Middle frontal gyrus (tissue), 1 donor: Measurements from ENCODE around the gene TBC1D2B.
"Not testable (repeated sequence)": the region's sequence is repeated elsewhere in the genome, so short reads cannot be mapped to it uniquely, and the experiment has no call there.

Experiments used
- DNase-seq: peaks from one replicate; pipeline ENCODE4 v3.0.0-alpha.2; 2015; ENCODE audit warnings: low spot score; ENCODE audit errors: extremely low spot score

The TBC1D2B gene

GRCh38 chr15:77988347-77989295 is 88.9 kb downstream of the TBC1D2B start:
- no peak for DNase-seq

DNA sequence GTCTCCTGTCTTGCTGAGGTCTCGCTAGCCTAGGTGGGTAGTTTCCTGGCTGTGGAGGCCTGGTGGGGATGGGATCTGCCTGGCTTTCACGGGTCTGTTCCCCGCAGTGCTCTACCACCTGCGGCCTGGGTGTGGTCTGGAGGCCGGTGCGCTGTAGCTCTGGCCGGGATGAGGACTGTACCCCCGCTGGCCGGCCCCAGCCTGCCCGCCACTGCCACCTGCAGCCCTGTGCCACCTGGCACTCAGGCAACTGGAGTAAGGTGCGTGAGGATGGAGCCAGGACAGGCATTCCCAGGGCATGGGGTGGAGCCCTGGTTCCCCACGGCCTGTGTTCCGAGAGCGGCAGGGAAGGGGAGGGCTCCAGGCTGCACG is 89.8 kb downstream of the TBC1D2B start:
- not testable (repeated sequence) for DNase-seq

DNA sequence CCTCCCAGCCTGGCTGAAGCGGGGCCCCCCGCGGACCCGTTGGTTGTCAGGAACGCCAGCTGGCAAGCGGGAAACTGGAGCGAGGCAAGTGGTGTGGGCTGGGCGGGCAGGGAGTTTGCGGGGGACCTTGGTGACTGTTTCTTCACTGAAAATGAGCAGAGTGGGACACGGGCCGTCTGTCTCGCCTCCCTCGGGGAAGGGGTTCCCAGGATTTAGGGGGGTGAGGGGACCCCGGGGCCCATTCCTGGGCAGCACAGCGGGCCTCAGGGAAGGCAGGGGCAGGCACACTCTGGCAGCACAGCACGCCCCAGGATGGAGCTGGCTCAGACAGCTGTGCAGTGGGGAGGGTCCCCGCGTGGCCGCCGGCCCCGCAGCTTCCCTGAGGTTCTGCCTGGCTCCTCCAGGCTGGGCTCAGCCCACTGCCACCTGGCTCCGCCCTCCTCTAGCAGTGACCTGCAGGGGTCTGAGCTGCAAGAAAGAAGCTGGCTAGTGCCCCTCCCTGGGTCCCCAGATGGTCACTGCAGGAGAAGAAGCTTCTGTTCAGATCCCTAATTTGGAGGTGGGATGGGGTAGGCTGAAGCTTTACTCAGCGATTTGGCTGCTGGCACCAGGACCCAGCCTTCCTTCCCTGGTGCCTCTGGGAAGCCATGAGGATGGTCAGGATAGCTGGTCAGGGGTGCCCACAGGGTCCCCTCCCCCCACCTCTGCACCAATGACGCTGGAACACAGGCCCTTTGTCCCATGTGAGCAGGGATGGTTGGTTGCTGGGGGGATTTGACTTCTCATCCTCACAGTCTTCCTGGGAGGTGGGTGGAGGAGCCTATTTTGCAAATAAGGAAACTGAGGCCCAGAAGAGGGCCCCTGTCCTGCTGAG is 90.4 kb downstream of the TBC1D2B start:
- no peak for DNase-seq

- DNase-seq = no peak
These were observed 91.5 kb downstream of the TBC1D2B start for GRCh38 chr15:77985931-77986480.

DNA sequence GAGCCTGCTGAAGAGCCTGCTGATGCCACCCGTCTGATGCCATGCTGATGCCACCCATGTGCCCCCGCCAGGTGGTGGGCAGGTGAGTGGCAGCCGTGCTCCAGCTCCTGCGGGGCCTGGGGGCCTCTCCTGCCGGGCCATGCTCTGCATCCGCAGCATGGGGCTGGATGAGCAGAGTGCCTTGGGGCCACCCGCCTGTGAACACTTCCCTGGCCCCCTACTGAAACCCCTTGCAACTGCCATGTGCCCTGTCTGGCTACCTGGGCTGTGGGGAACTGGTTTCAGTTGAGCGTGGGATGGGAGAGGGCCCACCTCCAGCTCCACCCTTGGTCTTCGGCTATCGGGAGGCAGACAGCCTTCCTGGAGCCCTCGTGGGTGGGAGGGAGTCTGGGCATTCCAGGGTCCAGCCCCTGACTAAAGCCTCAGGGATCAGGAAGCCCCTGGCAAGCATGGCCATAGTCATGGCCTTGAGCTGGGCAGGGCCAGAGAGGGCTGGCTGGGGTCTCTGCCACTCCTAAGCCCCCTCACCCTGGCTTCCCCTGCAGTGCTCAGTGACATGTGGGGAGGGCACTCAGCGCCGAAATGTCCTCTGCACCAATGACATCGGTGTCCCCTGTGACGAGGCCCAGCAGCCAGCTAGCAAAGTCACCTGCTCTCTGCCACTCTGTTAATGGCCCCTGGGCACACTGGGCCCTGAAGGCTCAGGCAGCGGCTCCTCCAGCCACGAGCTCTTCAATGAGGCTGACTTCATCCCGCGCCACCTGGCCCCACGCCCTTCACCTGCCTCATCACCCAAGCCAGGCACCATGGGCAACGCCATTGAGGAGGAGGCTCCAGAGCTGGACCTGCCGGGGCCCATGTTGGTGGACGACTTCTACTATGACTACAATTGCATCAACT is 92.2 kb downstream of the TBC1D2B start:
- DNase-seq = no peak

- DNase-seq = no peak
These were observed 93.1 kb downstream of the TBC1D2B start for GRCh38 chr15:77984446-77984861.

DNA sequence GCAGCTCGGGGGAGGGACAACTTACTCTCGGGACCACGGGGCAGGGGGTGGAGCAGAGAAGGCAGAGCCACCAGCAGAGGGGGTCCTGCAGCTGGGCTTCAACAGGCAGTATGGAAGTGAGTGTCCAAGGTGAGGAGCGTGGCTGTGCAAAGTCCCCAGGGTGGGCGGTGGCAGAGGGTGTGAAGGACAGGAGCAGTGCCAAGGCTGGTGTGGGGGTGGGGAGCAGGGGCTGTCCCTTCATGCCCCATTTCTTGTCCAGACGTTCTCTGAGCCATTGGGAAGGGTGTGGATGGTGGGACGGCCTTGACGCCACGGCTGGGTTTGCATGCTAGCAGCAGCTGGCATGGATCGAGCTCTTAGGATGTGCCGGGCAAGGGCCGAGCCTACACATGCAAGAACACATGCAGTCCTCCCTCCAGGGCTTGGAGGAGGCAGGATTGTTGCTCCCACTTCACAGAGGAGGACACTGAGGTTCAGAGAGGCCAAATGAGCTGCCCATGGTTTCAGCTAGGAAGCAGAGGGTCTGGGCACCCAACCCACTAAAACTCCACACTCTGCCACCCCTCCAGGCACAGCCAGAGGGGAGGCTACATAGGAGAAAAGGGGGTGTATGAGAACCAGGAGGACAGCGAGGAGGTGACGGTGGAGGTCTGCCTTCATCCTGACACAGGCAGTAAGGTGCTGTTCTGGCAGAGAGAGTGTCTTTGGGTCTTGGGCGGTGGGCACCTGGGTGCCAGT is 93.6 kb downstream of the TBC1D2B start:
- DNase-seq = no peak

GRCh38 chr15:77983091-77983707 is 94.3 kb downstream of the TBC1D2B start:
- no peak for DNase-seq

GRCh38 chr15:77982127-77982490 is 95.4 kb downstream of the TBC1D2B start:
- no peak for DNase-seq

- DNase-seq = no peak
These were observed 96.0 kb downstream of the TBC1D2B start for GRCh38 chr15:77981281-77982126.

DNA sequence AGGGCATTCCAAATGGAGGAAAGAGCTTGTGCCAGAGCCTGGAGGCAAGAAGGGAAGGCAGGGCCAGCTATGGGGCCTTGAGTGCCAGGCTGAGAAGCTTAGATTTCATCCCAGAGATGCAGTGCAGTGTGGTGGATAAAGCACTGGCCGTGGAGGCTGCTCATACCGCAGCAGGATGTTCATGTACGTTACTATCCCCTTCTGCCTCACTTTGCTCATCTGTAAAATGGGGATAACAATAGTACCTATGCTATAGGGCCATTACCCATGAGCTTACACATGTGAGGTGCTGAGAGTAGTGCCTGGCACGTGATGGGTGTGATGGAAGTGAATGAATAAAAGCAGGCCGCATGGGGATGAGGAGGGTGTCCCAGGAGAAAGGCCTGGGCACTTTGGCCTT is 96.8 kb downstream of the TBC1D2B start:
- DNase-seq = not testable (repeated sequence)

DNA sequence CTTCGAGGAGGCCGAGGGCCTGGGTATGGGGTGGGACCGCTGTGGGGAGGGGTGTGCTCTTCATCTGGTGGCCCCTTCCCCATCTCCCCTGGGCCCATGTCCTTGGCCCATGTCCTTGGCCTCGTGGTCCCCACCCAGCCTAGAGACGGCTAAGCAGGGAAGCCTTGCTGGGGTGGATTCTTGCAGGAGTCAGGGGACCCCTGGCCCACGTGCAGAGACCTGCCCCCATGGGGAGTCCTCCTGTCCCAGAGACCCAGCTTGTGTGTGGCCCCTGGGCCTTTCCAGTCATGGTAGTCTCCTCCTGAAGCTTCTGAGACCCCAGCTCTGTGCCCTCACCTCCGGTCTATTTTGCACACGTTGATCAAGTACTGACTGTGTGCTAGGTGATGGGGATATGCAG is 97.4 kb downstream of the TBC1D2B start:
- no peak for DNase-seq

- not testable (repeated sequence) for DNase-seq
These were observed 98.4 kb downstream of the TBC1D2B start for GRCh38 chr15:77979157-77979556.

- not testable (repeated sequence) for DNase-seq
These were observed 98.8 kb downstream of the TBC1D2B start for GRCh38 chr15:77978759-77979145.

DNA sequence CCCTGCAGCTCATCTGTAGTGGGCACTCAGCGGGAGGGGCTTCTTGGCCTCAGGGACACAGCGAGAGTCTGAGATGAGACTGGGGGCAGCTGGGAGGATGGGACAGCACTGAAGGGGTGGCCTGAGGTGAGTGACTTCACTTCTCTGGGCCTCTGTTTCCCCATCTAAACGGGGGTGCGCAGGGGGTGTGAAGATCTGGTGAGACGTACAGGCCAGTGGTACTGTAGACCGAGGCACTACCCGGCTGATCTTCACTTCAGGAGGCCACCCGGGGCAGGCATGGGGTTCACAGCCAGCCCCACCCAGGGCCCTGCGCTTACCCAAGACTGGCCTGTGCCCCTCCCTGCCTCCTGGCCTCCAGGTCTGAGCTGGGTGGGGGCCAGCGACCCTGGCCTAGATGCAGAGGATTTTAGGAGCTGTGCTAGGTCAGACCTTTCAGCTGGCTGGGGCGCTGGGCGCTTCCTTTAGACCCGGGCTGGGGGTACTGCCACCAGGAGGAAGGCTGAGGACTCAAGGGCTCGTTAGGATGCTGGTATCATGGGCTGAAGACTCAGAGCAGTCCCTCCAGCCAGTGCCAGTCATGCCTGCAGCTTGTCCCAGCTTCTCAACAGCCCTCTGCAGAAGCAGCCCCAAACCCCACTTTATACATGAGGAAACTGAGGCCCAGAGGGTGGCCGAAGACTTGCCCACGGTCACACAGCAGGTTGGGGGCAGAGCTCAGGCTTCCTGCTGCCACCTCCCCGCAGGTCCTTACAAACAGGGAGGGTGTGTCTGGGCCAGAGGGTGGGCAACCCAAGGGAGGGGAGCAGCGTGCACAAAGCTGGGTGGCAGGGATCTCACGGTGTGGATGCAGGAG is 99.4 kb downstream of the TBC1D2B start:
- DNase-seq = not testable (repeated sequence)

DNA sequence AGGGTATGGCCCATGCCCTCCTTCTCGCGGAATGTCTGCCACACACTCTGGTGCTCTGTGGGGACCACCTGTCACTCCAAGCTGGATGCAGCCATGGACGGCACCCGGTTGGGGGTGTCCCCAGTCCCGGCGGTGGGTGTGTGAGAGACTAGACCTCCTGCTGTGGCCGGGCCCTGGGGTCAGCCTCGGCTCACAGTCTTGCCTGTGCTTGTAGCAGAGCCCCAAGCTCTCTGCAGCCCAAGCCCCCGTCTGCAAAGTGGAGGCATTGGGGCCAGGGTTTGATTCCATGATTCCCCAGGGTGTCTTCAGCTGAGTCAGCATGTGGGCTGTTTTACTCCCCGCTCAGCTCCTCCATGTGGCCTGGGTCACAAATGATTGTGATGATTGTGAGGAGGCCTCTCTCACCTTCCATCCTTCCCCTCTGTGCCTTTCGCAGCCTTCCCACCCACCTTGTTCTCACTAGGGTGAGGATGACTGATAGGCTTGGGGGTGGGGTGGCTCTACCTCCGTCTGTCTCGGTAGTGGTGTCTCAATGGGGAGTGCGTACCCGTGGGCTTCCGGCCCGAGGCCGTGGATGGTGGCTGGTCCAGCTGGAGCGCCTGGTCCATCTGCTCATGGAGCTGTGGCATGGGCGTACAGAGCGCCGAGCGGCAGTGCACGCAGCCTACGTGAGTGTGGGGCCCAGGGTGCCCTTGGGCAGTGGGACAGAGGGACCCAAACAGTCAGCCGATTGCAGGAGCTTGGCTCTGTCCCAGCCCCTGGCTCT is 100.6 kb downstream of the TBC1D2B start:
- DNase-seq = not testable (repeated sequence)

DNA sequence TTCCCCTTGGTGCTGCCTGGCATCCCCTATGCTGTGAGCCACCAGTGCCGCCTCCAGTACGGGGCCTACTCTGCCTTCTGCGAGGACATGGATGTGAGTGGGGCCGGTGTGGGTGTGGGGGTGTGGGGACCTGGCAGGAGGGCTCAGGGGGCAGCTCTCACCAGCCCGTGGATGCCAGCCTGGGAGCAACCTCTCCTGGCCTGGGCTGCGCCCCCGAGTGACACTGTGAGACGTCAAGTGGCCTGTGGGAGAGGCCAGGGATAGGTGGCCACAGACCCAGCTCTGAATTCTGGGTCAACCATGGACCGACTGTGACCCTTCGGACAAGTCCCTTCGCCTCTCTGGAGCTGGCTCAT is 101.4 kb downstream of the TBC1D2B start:
- not testable (repeated sequence) for DNase-seq
